IMR-90 (cell line): ENCODE results near the gene NCF2.

ENCODE experiments used
- CEBPB ChIP-seq: IDR thresholded peaks from 2 replicates; pipeline ENCODE4 v1.6.1; 2012; ENCODE audit warnings: low read depth, low read length, improper control_type of control experiment
- MAFK ChIP-seq: IDR thresholded peaks from 2 replicates; pipeline ENCODE4 v1.6.1; 2012; ENCODE audit warnings: low read depth, low read length, improper control_type of control experiment
- MAZ ChIP-seq: IDR thresholded peaks from 2 replicates; pipeline ENCODE4 v1.6.1; 2012; ENCODE audit warnings: low read depth, mild to moderate bottlenecking, low read length, improper control_type of control experiment, moderate library complexity, borderline replicate concordance
- NFE2L2 ChIP-seq: fragments of 150-350 bp; IDR thresholded peaks from 2 replicates; pipeline ENCODE4 v1.6.1; 2016; ENCODE audit warnings: low read depth, mild to moderate bottlenecking, low read length
- POLR2A ChIP-seq: IDR thresholded peaks from 2 replicates; pipeline ENCODE4 v1.6.1; 2012; ENCODE audit warnings: mild to moderate bottlenecking, low read depth, low read length
- RAD21 ChIP-seq: IDR thresholded peaks from 2 replicates; pipeline ENCODE4 v1.6.1; 2012; ENCODE audit warnings: low read length, improper control_type of control experiment
- RCOR1 ChIP-seq: IDR thresholded peaks from 2 replicates; pipeline ENCODE4 v1.6.1; 2012; ENCODE audit warnings: mild to moderate bottlenecking, low read length, improper control_type of control experiment; ENCODE audit not compliant: insufficient replicate concordance
- SMC3 ChIP-seq: fragments of 150-350 bp; IDR thresholded peaks from 2 replicates; pipeline ENCODE4 v1.6.1; 2016; ENCODE audit warnings: low read depth, mild to moderate bottlenecking, antibody characterized with exemption, low read length, moderate library complexity
- TF ChIP-seq, protein P1 (sequence below): conservative IDR thresholded peaks from 2 replicates; pipeline ENCODE4 v1.5.1; 2012; ENCODE audit warnings: mild to moderate bottlenecking, low read depth, low read length, improper control_type of control experiment
- TF ChIP-seq, protein P2 (sequence below): fragments of 150-350 bp; IDR thresholded peaks from 2 replicates; pipeline ENCODE4 v1.6.1; 2017; ENCODE audit warnings: mild to moderate bottlenecking, antibody characterized with exemption, low read length, low read depth
- TF ChIP-seq, protein P3 (sequence below): fragments of 150-350 bp; IDR thresholded peaks from 2 replicates; pipeline ENCODE4 v1.6.1; 2016; ENCODE audit warnings: low read depth, mild to moderate bottlenecking, low read length, moderate library complexity, borderline replicate concordance

DNA sequence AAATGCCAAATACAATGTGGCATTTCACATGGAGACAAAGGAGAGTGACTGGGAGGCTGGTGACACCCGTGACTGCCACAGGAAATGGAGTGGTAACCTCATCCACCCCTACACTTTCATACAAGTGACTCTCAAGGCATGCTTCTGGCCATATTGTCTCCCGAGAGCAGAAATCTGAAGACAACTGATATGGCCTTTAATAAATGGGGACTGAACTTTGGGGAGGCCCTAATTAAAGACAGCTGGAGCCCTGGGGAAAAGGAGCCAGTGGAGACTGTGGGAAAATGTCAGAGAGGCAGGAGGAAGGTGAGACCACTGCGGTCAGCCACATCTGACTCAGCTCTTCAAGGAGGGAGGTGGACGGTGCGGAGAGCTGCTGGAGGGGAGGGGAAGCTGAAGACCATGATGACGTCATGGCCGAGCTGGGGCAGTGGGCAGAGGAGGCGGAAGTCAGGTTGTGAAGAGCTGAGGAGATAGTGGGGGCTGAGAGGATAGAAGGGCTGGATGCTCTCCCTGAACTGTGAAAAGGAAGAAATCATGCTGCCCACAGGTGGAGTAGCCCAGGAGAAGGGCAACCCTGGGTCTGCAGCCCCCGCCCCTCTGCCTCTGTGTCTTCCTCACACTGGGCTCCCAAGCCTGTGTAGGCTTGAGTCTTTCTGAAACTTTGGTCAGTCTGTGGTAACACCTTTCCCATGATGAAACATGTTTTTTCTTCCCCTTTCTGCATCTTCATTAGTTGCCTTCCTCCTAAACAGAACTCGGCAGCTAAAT, 14.0 kb upstream of the NCF2 start:
- TF ChIP-seq, protein P1, sequence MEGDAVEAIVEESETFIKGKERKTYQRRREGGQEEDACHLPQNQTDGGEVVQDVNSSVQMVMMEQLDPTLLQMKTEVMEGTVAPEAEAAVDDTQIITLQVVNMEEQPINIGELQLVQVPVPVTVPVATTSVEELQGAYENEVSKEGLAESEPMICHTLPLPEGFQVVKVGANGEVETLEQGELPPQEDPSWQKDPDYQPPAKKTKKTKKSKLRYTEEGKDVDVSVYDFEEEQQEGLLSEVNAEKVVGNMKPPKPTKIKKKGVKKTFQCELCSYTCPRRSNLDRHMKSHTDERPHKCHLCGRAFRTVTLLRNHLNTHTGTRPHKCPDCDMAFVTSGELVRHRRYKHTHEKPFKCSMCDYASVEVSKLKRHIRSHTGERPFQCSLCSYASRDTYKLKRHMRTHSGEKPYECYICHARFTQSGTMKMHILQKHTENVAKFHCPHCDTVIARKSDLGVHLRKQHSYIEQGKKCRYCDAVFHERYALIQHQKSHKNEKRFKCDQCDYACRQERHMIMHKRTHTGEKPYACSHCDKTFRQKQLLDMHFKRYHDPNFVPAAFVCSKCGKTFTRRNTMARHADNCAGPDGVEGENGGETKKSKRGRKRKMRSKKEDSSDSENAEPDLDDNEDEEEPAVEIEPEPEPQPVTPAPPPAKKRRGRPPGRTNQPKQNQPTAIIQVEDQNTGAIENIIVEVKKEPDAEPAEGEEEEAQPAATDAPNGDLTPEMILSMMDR: no peak
- TF ChIP-seq SMC3: no peak
- no peak for TF ChIP-seq POLR2A
- no peak for TF ChIP-seq RAD21
- TF ChIP-seq MAFK: peak; percentile 39; the same call in 1 of the 2 replicates
- peak; percentile 28; the same call in 1 of the 2 replicates for TF ChIP-seq NFE2L2
- TF ChIP-seq, protein P2, sequence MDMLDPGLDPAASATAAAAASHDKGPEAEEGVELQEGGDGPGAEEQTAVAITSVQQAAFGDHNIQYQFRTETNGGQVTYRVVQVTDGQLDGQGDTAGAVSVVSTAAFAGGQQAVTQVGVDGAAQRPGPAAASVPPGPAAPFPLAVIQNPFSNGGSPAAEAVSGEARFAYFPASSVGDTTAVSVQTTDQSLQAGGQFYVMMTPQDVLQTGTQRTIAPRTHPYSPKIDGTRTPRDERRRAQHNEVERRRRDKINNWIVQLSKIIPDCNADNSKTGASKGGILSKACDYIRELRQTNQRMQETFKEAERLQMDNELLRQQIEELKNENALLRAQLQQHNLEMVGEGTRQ: no peak
- TF ChIP-seq, protein P3, sequence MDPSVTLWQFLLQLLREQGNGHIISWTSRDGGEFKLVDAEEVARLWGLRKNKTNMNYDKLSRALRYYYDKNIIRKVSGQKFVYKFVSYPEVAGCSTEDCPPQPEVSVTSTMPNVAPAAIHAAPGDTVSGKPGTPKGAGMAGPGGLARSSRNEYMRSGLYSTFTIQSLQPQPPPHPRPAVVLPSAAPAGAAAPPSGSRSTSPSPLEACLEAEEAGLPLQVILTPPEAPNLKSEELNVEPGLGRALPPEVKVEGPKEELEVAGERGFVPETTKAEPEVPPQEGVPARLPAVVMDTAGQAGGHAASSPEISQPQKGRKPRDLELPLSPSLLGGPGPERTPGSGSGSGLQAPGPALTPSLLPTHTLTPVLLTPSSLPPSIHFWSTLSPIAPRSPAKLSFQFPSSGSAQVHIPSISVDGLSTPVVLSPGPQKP: no peak
- TF ChIP-seq RCOR1: no peak
- TF ChIP-seq CEBPB: no peak
- peak; percentile 68; the same call in 1 of the 2 replicates for TF ChIP-seq MAZ
